ENCODE results near the gene STMN1.
A peak's percentile ranks its signal among the peaks of the same experiment; 100 is the strongest.
"Not testable (repeated sequence)": the region's sequence is repeated elsewhere in the genome, so short reads cannot be mapped to it uniquely, and the experiment has no call there.

The STMN1 gene

GRCh38 chr1:25905680-25906643, at the start of gene STMN1:
Gene STMN1, minus strand, starts transcription at chr1:25906419. Its CDS starts 1,743 bp downstream, at chr1:25904676.
- peak; percentile 77 to 91 (median 84) for DNase-seq

GRCh38 chr1:25955553-25955952, 49.3 kb upstream of the STMN1 start:
- DNase-seq: no peak

- DNase-seq: no peak
These were observed 48.2 kb upstream of the STMN1 start for GRCh38 chr1:25954282-25954938.

GRCh38 chr1:25952841-25953401, 46.7 kb upstream of the STMN1 start:
- no peak for DNase-seq

GRCh38 chr1:25948641-25949040, 42.4 kb upstream of the STMN1 start:
- DNase-seq: no peak

GRCh38 chr1:25947027-25947426, 40.8 kb upstream of the STMN1 start:
- no peak for DNase-seq

- DNase-seq: no peak
These were observed 39.5 kb upstream of the STMN1 start for GRCh38 chr1:25945761-25946160.

GRCh38 chr1:25944986-25945385, 38.8 kb upstream of the STMN1 start:
- DNase-seq: no peak

GRCh38 chr1:25943511-25943910, 37.3 kb upstream of the STMN1 start:
- DNase-seq: not testable (repeated sequence)

- no peak for DNase-seq
These were observed 30.7 kb upstream of the STMN1 start for GRCh38 chr1:25936947-25937346.

GRCh38 chr1:25933479-25934365, 27.5 kb upstream of the STMN1 start:
- DNase-seq: peak in 1 of 3 donors; percentile 17

- DNase-seq: peak in 1 of 3 donors; percentile 16
These were observed 26.7 kb upstream of the STMN1 start for GRCh38 chr1:25932811-25933400.

GRCh38 chr1:25932321-25932720, 26.1 kb upstream of the STMN1 start:
- no peak for DNase-seq

GRCh38 chr1:25929016-25929415, 22.8 kb upstream of the STMN1 start:
- DNase-seq: peak in 2 of 3 donors; percentile 17 to 18

GRCh38 chr1:25927521-25928265, 21.5 kb upstream of the STMN1 start:
- peak in 1 of 3 donors; percentile 14 for DNase-seq

- DNase-seq: peak in 1 of 3 donors; percentile 16
These were observed 20.7 kb upstream of the STMN1 start for GRCh38 chr1:25926731-25927496.

- peak in 2 of 3 donors; percentile 53 to 61 for DNase-seq
These were observed 18.2 kb upstream of the STMN1 start for GRCh38 chr1:25924454-25924853.

GRCh38 chr1:25922971-25923552, 16.8 kb upstream of the STMN1 start:
- DNase-seq: peak; percentile 51 to 67 (median 60)

GRCh38 chr1:25922056-25922970, 16.1 kb upstream of the STMN1 start:
- peak in 2 of 3 donors; percentile 16 to 19 for DNase-seq
